B cell (primary cell): ENCODE measurements around the gene SLK. TPM values are rescaled to one million over a fixed set of nuclear protein-coding genes. Genes with fewer than 3 reads are reported as not detected.

Experiments
- ATAC-seq: fragments of 200-7000 bp; cut with Tn5 transposase; one replicate; pipeline ENCODE4 v1.10.0; 2021; ENCODE audit warnings: low read depth, mild to moderate bottlenecking, moderate number of reproducible peaks, moderate library complexity
- CTCF ChIA-PET: fragments of 350-600 bp; sonication (Branson Sonifier 250); formaldehyde crosslinking; loops from one replicate; lab custom pipeline; 2021; ENCODE audit warnings: antibody characterized with exemption, inconsistent platforms; lab: Charles Lee
- POLR2A ChIA-PET: fragments of 350-600 bp; sonication (Branson Sonifier 250); formaldehyde crosslinking; loops from one replicate; lab custom pipeline; 2021; ENCODE audit warnings: antibody characterized with exemption; lab: Charles Lee
- DNase-seq: peaks from one replicate; pipeline ENCODE4 v3.0.0; 2013
- H2AFZ ChIP-seq: 2 replicates; pipeline ENCODE4 v1.6.1; 2012; ENCODE audit warnings: mild to moderate bottlenecking, low read depth, low read length; ENCODE audit not compliant: insufficient read depth, poor library complexity, severe bottlenecking
- H3K27ac ChIP-seq, 2 donors: 1 replicate in 1 of 2; 2 replicates in 1 of 2; pipeline ENCODE4 v1.5.1; 2012 to 2013; ENCODE audit warnings: low read length in 2 of 2, mild to moderate bottlenecking in 2 of 2, moderate library complexity in 1 of 2
- H3K27me3 ChIP-seq, 4 experiments: fragments of 200-600 bp in 1 of 4; sonication (generic) in 1 of 4; replicated peaks in 1 of 4; 1 replicate in 2 of 4; 2 replicates in 2 of 4; pipeline versions ENCODE4 v1.6.1 to v1.7.0; 2013 to 2016; ENCODE audit warnings: low read length in 3 of 4, mild to moderate bottlenecking in 2 of 4, mixed read lengths in 1 of 4, moderate library complexity in 1 of 4; ENCODE audit not compliant: insufficient read depth in 4 of 4, control insufficient read depth in 3 of 4; ENCODE audit errors: control extremely low read depth in 1 of 4
- H3K36me3 ChIP-seq, 2 experiments: replicated peaks in 1 of 2; 1 replicate in 1 of 2; 2 replicates in 1 of 2; pipeline versions ENCODE4 v1.6.1 to v1.7.1; 2013; ENCODE audit warnings: low read length in 1 of 2; ENCODE audit not compliant: insufficient read depth in 2 of 2, control insufficient read depth in 1 of 2; ENCODE audit errors: control extremely low read depth in 1 of 2, extremely low read depth in 1 of 2
- H3K4me1 ChIP-seq, 2 donors: fragments of 200-600 bp in 1 of 2; sonication (generic) in 1 of 2; 1 replicate in 1 of 2; 2 replicates in 1 of 2; pipeline versions ENCODE4 v1.5.1 to v1.6.1; 2013 to 2017; ENCODE audit warnings: low read length in 2 of 2; ENCODE audit not compliant: control insufficient read depth in 2 of 2, insufficient read depth in 2 of 2
- H3K4me2 ChIP-seq: replicated peaks from 2 replicates; pipeline ENCODE3; 2012; ENCODE audit warnings: mild to moderate bottlenecking, low read depth, low read length; ENCODE audit not compliant: poor library complexity, severe bottlenecking
- H3K4me3 ChIP-seq, 5 experiments: fragments of 200-600 bp in 1 of 5; sonication (generic) in 1 of 5; 1 replicate in 3 of 5; 2 replicates in 2 of 5; pipeline versions ENCODE4 v1.5.1 to v1.7.0; 2011 to 2016; ENCODE audit warnings: low read length in 4 of 5, mild to moderate bottlenecking in 4 of 5, low read depth in 2 of 5, control low read depth in 1 of 5, moderate library complexity in 1 of 5; ENCODE audit not compliant: insufficient read depth in 1 of 5; ENCODE audit errors: control extremely low read depth in 1 of 5, extremely low read depth in 1 of 5
- H3K79me2 ChIP-seq: fragments of 200-600 bp; sonication (generic); one replicate; pipeline ENCODE4 v1.6.0; 2016; ENCODE audit warnings: low read length; ENCODE audit not compliant: control insufficient read depth, insufficient read depth
- H3K9ac ChIP-seq: fragments of 200-600 bp; sonication (generic); 2 replicates; pipeline ENCODE4 v1.6.1; 2017; ENCODE audit warnings: mild to moderate bottlenecking, low read length, moderate library complexity
- H3K9me3 ChIP-seq, 3 donors: one replicate each; pipeline versions ENCODE4 v1.6.1 to v1.7.1; 2013; ENCODE audit warnings: low read length in 2 of 3; ENCODE audit not compliant: control insufficient read depth in 2 of 3, insufficient read depth in 1 of 3; ENCODE audit errors: control extremely low read depth in 1 of 3
- H4K20me1 ChIP-seq: 2 replicates; pipeline ENCODE4 v1.6.0; 2012; ENCODE audit warnings: mild to moderate bottlenecking, low read length; ENCODE audit not compliant: insufficient read depth, control insufficient read depth, poor library complexity, severe bottlenecking
- H3K27ac Mint-ChIP-seq: one replicate; pipeline ENCODE4 v1.8.0; 2021; ENCODE audit warnings: mixed read lengths
- H3K27me3 Mint-ChIP-seq: one replicate; pipeline ENCODE4 v1.8.0; 2021; ENCODE audit warnings: mixed read lengths
- H3K4me1 Mint-ChIP-seq: one replicate; pipeline ENCODE4 v1.8.0; 2021; ENCODE audit warnings: mixed read lengths
- H3K4me3 Mint-ChIP-seq: one replicate; pipeline ENCODE4 v1.8.0; 2021; ENCODE audit warnings: mixed read lengths
- H3K9me3 Mint-ChIP-seq: one replicate; pipeline ENCODE4 v1.8.0; 2022; ENCODE audit warnings: mixed read lengths; ENCODE audit not compliant: insufficient read depth
- EZH2 ChIP-seq: IDR thresholded peaks from 2 replicates; pipeline ENCODE4 v1.6.1; 2012; ENCODE audit warnings: borderline replicate concordance, low read depth, mild to moderate bottlenecking, moderate library complexity, low read length; ENCODE audit not compliant: insufficient read depth, poor library complexity, severe bottlenecking
- WGBS: methylation state at CpG from one replicate; pipeline ENCODE4 v1.1.5; 2013; ENCODE audit warnings: missing lambda C conversion rate; ENCODE audit not compliant: insufficient coverage; 5-methylcytosine and 5-hydroxymethylcytosine counted together
- intact Hi-C: fragments of 100-400 bp; cut with micrococcal nuclease; formaldehyde crosslinking; loops from one replicate; pipeline ENCODE4 v1.10.0; 2022
- polyA plus RNA-seq: library from polyadenylated mRNA; depleted of rRNA; stranded (reverse); fragments of >200 nt; gene quantifications from 2 replicates; pipeline ENCODE4 v1.2.3, GENCODE V29; 2012
- total RNA-seq, 2 donors: library from RNA; stranded (reverse); fragments of 120-200 nt in 1 of 2; gene quantifications; 1 replicate in 1 of 2; 2 replicates in 1 of 2; pipeline versions ENCODE4 v1.2.3 to v1.2.4, GENCODE V29; 2013 to 2022
- TF ChIP-seq, protein P1 (sequence below): fragments of 200-600 bp; IDR thresholded peaks from one replicate; pipeline ENCODE4 v1.8.0; 2022; ENCODE audit warnings: antibody characterized with exemption, mild to moderate bottlenecking

Gene SLK
- total and polyA plus RNA-seq, 2 donors (not counting 1 experiment from before 2014, with no cell fraction given): 2.9 to 24.5 TPM

DNA sequence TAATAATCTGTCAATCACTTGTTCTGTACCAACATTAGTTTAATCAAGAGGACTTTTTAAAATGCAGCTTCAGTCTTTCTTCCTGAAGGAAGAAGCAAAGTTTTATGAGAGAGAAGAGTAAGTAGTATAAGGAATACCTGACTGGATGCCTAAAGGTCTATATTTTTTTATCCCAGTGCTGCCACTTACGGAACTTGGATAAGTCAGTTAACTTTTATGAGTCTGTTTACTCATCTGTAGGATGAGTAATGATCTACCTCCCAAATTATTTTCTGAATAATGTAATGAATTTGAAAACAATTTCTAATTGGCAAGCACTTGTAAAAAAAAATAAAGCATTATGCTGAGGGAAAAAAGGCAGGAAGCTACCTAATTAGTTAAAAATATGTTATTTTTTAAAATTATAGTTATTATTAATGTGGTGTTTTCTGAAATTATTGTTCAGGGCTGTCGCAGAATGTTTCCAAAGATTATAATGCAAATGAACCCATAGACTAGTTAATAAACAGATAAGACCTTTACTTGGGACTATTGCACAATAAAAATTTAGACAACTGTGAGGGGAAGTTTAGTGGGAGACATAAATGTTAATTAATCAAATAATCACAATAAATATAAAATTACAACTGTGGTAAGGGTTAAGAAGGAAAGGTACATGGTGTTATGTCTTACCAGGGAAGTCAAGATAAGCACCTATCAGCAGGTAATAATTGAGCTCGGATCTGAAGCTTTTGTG, 24.6 kb downstream of the SLK start:
- Histone ChIP-seq H3K9ac (no peak overlapping the region), H3K4me1 (no peaks in the 10 kb centered on the region), H2AFZ (no peak overlapping the region), H3K4me2 (no peak overlapping the region), H3K27me3 (no peaks in the 10 kb centered on the region), H3K9me3 (no peaks in the 10 kb centered on the region), H4K20me1 (peaks cover 24% of the 10 kb centered on the region), H3K79me2 (peaks cover 18% of the 10 kb centered on the region), H3K36me3 (peaks cover 0 to 10% of the 10 kb centered on the region in 2 experiments), H3K4me3 (no peak overlapping the region), H3K27ac (no peak overlapping the region)
- intact Hi-C loops: no loop called here
- no peaks in the 10 kb centered on the region for H3K27me3 Mint-ChIP-seq
- CTCF ChIA-PET: interaction anchor here (0.7 kb wide), 1 partner anchor 1128 kb away, joined by 3 read pairs; no protein-coding TSS in a partner anchor
- TF ChIP-seq EZH2: no peak
- TF ChIP-seq, protein P1, sequence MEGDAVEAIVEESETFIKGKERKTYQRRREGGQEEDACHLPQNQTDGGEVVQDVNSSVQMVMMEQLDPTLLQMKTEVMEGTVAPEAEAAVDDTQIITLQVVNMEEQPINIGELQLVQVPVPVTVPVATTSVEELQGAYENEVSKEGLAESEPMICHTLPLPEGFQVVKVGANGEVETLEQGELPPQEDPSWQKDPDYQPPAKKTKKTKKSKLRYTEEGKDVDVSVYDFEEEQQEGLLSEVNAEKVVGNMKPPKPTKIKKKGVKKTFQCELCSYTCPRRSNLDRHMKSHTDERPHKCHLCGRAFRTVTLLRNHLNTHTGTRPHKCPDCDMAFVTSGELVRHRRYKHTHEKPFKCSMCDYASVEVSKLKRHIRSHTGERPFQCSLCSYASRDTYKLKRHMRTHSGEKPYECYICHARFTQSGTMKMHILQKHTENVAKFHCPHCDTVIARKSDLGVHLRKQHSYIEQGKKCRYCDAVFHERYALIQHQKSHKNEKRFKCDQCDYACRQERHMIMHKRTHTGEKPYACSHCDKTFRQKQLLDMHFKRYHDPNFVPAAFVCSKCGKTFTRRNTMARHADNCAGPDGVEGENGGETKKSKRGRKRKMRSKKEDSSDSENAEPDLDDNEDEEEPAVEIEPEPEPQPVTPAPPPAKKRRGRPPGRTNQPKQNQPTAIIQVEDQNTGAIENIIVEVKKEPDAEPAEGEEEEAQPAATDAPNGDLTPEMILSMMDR: no peak
- no peak for ATAC-seq
- no peak for DNase-seq
- H3K4me1 Mint-ChIP-seq: peaks cover 12% of the 10 kb centered on the region
- H3K27ac Mint-ChIP-seq: no peak overlapping the region
- POLR2A ChIA-PET: no interaction called here
- no peak overlapping the region for H3K4me3 Mint-ChIP-seq
- no peaks in the 10 kb centered on the region for H3K9me3 Mint-ChIP-seq
- no CpG with 5 or more reads among the region's 3 CpGs for WGBS

DNA sequence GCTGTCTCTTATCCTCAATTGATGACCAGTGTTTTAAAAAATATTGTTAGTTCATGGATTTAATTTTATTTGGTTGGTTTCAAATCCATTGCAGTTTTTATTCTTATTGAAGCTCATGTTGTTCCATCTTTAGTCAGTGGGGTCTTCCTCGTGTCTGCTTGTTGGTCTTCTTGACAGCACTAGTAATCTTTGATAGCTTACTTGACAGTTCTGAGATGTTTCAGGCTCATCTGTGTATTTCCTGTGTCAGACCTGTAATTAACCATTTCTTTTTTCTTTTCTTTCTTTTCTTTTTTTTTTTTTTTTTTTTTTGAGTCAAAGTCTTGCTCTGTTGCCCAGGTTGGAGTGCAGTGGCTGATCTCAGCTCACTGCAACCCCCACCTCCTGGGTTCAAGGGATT, 28.2 kb downstream of the SLK start:
- no peaks in the 10 kb centered on the region for H3K9me3 Mint-ChIP-seq
- ATAC-seq (no peak), DNase-seq (no peak)
- H3K9ac ChIP-seq: no peak overlapping the region
- H3K27me3 Mint-ChIP-seq: no peaks in the 10 kb centered on the region
- no peaks in the 10 kb centered on the region for H3K4me1 ChIP-seq
- no peak overlapping the region for H3K4me3 Mint-ChIP-seq
- ChIA-PET POLR2A (no interaction called here), CTCF (no interaction called here)
- no peaks in the 10 kb centered on the region for H3K79me2 ChIP-seq
- intact Hi-C loops: no loop called here
- H3K36me3 ChIP-seq: peaks cover 12 to 36% of the 10 kb centered on the region in 2 experiments
- no peak overlapping the region for H2AFZ ChIP-seq
- peaks cover under 1% of the 10 kb centered on the region for H3K4me1 Mint-ChIP-seq
- no peak overlapping the region for H3K27ac Mint-ChIP-seq
- no peaks in the 10 kb centered on the region for H3K27me3 ChIP-seq
- no peak overlapping the region for H3K4me2 ChIP-seq
- no peaks in the 10 kb centered on the region for H3K9me3 ChIP-seq
- 80% methylated on average over 1 of the region's 1 CpG for WGBS
- peaks cover 2% of the 10 kb centered on the region for H4K20me1 ChIP-seq
- no peak overlapping the region for H3K4me3 ChIP-seq
- TF ChIP-seq EZH2: no peak
- TF ChIP-seq, protein P1: no peak
- no peak overlapping the region for H3K27ac ChIP-seq
